ENCODE measurements around the gene MED25.

DNA sequence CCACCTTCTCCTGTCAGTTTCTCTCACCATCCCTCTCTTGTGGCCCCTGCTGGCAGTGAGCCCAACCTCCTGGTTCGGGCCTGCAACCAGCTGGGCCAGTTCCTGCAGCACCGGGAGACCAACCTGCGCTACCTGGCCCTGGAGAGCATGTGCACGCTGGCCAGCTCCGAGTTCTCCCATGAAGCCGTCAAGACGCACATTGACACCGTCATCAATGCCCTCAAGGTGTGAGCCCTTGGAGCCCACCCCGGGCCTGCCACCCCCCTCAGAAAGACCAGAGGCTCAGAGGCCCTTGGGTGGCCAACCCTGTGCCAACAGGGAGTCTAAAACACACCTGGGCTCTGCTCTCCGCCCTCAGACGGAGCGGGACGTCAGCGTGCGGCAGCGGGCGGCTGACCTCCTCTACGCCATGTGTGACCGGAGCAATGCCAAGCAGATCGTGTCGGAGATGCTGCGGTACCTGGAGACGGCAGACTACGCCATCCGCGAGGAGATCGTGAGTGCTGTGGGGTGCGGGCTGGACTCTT is 18.8 kb upstream of the MED25 start:
- no peak for TF ChIP-seq CTCF (IDR thresholded peaks at IDR 0.05; ENCODE audit: insufficient read depth, low read length)
- no peak for TF ChIP-seq POLR2AphosphoS5 (IDR thresholded peaks at IDR 0.05; ENCODE audit: low read depth)
- no peak for TF ChIP-seq GABPA (IDR thresholded peaks at IDR 0.05; ENCODE audit: low read depth)
